ENCODE data around the gene ZNF146.
"Not testable (repeated sequence)": the region's sequence is repeated elsewhere in the genome, so short reads cannot be mapped to it uniquely, and the experiment has no call there.

ZNF146 gene
- 181 to 193 reads per million in 2 donors for total RNA-seq

DNA sequence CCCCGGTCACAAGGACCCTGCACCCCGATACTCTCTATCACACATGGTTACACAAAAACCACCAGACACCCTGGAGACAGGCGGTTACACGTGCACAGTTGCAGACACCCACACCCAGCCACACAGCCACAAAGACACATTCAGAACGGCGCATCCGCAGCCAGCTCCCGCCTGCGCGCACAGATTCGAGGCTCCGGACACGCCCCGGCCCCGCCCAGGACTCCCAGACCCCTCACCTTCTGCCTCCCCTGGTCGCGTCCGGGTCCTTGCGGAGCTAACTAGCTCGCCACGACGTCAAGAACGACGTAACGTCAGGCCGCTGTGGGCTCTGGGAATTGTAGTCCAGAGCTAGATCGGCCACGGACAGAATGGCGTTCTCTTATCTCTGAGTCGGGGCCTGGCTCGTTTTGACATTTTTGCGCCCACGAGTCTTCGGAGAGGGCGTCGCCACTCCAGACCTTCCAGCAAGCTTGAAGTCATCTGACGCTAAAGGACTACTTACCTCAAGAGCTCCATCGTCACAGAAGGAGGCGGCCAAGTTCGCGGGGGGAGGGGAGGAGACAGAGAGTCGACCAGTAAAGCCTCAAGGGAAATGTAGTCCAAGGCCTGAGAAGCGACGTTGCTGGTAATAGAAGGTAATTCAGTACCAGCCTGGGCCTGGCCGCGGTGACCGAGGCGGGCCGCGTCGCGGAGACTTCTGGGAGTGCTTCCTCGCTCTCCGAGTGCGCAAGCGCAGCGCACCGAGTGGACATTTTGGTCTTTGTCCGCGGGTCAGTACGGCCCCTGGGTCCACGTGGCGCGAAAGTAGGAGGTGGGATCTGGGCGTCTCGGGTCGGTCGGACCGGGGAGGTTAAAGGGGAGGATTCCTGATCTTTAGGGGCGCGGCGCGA is at the start of gene ZNF146, which contains the start of gene ZNF565:
TSS of gene ZNF146 (plus strand) at position 721 of the 890 bp plus-strand sequence. CDS start 21,335 bp downstream, outside the sequence.
TSS of gene ZNF565 (minus strand) at position 280 of the 890 bp plus-strand sequence. CDS start 12,680 bp downstream, outside the sequence.
- peak; percentile 91 for DNase-seq

DNA sequence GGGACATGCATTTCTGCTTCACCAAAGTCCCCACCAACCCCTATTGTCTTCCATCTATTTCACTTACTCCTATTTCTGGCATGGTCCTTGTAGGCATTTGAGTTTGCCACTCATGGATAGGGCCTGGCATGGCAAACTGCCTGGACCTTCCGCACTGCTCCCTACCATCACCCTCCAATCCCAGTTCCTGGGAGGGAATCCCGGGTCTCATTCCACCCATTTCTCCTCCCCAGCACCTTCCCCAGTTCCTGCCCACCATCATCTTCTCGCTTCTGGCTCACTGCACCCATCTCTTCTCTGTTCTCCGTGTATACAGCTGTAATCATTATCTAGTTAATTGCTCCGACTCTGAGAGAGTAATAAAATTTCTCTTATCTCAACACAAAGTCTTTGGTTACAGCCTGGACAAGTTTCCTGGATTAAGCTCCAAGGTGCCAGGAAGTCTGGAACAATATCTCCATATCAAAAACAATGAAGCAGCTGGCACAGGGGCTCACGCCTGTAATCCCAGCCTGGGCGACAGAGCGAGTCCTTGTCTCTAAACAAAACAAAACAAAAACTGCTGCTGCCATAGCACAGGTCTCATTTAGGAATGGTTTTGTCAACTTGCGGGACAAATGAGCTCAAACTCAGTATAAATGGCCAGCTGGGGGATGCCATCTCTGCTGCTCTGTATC is 45.7 kb upstream of the ZNF146 start:
- no peak for DNase-seq

DNA sequence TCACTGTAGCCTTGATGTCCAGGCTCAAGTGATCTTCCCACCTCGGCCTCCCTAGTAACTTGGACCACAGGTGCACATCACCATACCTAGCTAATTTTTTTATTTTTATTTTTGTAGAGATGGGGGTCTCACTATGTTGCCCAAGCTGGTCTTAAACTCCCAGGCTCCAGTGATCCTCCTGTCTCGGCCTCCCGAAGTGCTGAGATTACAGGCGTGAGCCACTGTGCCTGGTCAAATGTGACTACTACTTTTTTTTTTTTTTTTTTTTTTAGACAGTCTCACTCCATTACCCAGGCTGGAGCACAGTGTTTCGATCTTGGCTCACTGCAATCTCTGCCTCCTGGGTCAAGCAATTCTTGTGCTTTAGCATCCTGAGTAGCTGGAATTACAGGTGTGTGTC is 42.1 kb upstream of the ZNF146 start:
- DNase-seq, result no peak

DNA sequence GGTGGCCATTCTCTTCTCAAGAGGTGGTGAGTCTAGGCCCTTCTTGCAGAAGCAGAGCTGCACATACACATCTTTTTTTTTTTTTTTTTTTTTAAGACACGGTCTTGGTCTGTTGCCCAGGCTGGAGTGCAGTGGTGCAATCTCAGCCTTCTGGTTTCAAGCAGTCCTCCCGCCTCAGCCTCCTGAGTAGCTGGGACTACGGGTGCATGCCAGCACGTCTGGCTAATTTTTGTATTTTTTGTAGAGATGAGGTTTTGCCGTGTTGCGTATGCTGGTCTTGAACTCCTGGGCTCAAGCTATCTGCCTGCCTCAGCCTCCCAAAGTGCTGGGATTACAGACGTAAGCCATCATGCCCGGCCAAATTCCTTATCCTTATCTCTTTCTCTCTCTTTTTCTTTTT is 41.1 kb upstream of the ZNF146 start:
- not testable (repeated sequence) for DNase-seq

DNA sequence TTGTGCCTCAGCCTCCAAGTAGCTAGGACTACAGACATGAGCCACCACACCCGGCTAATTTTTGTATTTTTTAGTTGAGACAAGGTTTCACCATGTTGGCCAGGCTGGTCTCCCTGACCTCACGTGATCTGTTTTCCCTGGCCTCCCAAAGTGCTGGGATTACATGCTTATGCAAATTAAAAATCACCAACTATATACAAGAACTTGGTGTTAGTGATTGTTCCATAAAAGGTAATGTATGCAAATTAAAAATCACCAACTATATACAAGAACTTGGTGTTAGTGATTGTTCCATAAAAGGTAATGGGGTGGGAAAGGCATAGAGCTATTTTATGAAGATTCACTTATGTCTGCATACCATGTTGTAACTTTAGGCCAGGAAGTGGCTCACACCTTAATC is 35.8 kb upstream of the ZNF146 start:
- DNase-seq, result not testable (repeated sequence)

DNA sequence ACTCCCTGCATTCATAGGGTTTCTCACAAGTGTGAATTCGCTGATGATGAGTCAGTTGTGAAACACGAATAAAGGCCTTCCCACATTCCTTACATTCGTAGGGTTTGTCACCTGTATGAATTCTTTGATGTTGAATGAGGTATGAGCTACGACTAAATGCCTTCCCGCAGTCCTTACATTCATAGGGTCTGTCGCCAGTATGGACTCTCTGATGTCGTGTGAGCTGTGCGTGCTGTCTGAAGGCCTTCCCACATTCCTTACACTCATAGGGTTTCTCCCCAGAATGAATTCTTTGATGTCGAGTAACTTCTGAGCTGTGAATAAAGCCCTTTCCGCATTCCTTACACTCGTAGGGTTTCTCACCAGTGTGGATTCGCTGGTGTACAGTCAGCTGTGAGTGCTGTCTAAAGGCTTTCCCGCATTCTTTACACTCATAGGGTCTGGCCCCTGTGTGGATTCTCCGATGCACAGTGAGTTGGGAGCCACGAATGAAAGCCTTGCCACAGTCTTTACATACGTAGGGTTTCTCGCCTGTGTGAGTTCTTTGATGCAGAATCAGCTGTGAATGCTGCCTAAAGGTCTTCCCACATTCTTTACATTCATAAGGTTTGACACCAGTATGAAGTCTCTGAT is 32.2 kb upstream of the ZNF146 start:
- no peak for DNase-seq

DNA sequence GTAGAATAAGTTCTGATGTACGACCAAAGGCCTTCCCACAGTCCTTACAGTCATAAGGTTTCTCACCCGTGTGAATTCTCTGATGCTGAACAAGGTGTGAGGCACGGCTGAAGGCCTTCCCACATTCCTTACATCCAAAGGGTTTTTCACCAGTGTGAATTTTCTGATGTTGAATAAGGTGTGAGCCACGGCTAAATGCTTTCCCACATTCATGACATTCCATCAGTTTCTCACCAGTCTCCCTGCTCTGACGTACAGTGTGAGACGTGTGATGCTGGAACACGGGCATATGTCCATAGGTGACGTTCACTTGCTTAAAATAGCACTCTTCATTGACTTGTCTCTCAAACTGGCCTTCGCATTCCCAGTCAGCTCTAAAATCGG is 31.7 kb upstream of the ZNF146 start:
- no peak for DNase-seq

DNA sequence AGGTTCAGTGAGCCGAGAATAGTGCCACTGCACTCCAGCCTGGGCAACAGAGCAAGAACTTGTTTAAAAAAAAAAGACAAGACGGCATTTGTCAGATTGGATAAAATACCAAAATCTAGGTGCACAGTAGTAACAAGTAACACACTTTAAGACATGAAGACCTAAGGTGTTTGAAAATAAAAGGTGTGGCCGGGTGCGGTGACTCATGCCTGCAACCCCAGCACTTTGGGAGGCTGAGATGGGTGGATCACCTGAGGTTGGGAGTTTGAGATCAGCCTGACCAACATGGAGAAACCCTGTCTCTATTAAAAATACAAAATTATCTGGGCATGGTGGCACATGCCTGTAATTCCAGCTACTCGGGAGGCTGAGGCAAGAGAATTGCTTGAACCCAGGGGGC is 28.2 kb upstream of the ZNF146 start:
- not testable (repeated sequence) for DNase-seq

DNA sequence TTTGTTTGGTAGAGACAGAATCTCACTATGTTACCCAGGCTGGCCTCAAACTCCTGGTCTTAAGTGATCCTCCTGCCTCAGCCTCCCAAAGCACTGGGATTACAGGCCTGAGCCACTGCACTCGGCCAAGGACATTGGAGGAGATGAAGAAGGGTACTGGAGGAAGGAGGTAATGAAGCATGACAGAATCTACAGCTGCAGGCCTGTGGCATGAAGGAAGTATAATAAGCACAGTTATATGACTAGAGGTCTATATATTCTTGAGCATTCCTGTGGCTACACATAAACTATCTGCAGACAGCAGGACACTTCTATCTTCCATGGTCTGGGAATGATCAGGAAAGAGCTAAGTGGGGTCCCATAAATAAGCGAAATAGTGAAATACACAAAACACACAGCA is 18.7 kb upstream of the ZNF146 start:
- no peak for DNase-seq

DNA sequence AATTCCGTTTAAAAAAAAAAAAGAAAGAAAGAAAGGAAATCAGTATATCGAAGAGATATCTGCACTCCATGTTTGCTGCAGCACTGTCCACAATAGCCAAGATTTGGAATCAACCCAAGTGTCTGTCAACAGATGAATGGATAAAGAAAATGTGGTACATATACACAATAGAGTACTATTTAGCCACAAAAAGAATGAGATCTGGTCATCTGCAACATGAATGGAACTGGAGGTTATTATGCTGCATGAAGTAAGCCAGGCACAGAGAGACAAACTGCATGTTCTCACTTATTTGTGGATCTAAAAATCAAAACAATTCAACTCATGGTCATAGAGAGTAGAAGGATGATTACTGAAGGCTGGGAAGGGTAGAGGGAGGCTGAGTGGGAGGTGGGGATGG is 16.8 kb upstream of the ZNF146 start:
- DNase-seq, result no peak

DNA sequence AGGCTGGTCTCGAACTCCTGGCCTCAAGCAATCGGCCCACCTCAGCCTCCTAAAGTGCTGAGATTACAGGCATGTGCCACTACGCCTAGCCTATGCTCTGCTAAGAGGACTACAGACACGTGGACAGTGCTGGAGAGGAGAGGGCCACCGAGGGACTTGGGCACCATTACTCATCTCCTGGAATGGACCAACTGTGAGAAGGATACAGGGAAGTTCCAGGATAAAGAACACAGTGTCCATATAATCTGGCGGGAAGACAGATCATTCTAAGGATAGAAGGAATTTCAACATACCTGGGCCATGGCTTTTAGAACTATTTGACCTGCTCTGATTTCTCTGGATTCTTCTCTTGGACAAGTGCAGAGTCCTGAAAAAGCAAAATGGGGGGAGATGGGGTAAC is 13.2 kb upstream of the ZNF146 start:
- DNase-seq, result no peak

DNA sequence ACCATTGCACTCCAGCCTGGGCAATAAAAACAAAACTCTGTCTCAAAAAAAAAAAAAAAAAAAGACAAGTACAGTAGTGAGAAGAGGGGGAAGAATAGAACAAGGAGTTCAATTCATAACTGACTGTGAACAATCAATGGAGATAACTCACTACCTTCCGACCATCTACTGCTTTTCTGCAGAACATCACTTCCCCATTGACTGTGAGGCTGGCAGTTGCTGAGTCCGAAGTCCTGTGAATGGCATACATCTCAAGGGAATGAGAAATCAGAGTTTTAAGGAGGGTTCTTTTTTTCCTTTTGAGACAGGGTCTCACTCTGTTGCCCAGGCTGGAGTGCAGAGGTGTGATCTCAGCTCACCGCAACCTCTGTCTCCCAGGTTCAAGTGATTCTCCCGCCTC is 11.6 kb upstream of the ZNF146 start:
- DNase-seq, result no peak

DNA sequence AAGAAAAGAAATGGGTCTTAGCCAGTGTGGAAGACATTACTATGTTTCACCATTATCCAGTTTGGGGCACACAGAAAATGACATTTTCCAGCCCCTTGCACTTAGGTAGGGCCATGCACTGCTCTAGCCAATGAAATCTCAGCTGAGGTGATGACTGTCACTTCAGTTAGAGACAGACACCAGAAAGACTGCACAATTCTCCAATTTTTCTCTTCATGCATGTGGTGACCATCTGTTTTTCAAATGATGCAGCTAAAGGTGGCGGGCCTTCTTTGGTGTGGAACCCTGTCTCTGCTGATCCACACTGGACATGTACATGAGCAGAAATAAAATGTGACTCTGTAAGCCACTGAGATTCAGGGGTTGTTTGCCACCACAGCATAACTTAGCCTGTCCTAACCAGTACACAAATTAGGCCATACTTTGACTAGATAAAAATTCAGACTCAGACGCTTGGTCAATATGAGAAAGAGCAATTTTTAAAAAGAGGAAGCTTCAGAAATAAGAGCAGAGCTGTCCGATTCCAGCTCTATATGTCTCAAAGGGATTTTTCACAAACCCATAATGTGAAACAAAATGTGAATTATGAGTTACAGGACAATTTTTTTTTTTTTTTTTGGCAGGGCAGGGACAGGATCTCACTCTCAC is 7.2 kb upstream of the ZNF146 start:
- DNase-seq, result no peak

DNA sequence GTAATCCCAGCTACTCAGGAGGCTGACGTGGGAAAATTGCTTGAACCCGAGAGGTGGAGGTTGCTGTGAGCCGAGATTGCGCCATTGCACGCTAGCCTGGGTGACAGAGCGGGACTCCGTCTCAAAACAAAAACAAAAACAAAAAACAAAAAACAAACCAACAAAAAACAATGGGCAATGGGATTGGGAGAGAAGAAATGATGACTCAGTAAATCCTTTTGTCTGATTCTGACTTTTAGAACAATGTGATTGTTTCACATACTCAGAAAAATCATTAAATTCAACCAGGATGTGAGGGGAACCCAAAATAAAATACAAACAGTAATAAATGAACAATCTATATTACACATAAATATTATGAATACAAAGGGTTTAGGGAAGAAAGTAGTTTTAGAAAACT is 5.5 kb upstream of the ZNF146 start:
- DNase-seq, result no peak

DNA sequence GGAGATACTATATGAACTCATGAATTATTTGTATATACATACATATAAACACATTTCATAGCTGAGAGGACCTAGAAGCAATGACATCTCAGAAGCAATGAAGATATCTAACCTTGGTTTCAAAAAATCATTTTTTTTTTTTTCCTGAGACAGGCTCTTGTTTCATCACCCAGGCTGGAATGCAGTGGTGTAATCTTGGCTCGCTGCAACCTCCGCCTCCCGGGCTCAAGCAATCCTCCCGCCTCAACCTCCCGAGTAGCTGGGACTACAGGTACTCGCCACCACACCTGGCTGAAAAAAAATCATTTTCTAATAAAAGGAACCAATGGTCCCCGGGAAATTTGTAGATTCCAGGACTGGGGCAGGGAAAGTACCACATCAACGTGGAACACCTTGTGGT is 4.4 kb upstream of the ZNF146 start:
- no peak for DNase-seq

DNA sequence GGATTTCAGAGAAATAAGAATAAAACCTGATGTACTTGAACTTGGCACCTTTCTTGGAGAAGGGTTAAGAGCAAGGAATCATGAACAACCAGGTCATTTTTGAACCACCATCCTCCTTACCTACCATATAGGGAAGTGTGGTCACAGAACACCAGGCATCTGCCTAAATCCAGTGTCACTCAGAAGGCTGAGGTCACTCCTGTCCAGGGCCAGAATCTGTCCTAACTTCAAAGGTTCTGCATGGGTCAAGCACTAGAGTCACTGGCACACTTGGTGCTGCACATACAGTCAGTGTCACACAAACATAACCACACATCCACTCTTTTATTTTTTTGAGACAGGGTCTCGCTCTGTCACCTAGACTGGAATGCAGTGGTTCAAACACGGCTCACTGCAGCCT is 2.0 kb upstream of the ZNF146 start:
- no peak for DNase-seq

DNA sequence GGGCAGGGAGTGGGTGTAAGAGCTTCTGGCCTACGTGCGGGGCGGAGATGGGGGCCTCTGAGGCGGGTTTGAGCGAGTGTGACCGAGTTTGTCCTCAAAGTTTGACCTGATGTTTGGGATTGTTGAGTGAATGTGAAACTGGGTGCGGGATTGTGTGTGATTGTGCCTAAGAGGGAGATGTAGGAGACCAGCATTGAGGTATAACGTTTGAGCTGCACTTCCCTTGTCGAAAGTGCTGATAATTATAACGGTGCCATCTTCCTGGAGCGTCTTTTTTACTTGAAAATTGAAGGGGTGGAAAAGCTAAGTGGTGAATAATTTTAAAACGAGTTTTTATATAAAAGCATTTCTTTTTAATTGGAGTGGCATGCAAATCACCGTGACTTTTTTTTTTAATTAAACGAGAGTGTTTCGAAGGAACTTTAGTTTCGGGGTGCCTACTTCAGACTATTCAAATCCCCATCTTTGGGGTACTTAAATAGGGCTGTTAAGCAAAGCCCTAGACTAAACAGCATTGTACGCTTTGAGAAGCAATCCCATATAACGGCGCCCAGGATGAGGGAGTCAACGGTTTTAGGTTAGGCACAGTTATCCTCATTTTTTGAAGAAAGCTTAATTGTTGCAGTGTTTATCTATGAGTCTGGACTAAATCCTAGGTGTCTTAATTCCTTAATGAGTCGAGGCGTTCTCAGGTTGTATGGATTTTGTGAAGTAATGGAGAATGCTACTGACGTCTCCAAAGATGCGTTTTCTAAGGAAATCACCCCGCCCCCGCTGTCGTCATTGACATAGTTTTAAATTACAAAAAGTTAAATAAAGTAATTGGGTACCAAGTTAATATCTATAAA is 594 bp downstream of the ZNF146 start:
- DNase-seq, result no peak

DNA sequence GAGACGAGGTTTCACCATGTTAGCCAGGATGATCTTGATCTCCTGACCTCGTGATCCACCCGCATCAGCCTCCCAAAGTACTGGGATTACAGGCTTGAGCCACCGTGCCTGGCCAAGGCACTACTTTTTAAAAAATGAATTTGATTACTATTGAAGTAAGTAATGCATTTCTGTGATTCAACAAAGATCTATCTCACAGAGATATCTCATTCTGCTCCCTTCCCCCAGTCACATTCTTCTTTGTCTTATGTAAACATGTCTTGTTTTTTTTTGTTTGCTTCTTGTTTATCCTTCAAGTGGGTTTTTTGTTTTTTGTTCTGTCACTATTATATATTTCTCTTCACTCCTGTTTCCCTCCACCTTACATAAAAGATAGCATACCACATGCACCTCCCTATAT is 6.6 kb downstream of the ZNF146 start:
- DNase-seq, result no peak

DNA sequence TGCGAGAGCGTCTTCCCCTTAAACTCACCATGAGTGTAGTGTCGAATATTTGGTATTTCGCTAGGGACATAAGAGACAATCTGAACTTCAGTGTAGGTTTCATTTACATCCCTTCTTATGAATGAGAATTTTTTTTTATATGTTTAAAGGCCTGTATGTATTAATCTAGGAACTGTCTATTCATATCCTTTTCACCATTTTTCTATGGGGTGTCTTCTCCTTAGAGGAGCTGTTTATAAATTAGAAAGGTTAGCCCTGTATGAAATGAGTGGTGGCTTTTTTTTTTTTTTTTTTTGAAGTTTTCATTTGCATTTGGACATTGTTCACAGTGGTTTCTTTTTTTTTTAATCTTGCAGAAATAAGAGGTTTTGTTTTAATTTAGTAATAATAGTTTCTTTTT is 7.6 kb downstream of the ZNF146 start:
- no peak for DNase-seq

DNA sequence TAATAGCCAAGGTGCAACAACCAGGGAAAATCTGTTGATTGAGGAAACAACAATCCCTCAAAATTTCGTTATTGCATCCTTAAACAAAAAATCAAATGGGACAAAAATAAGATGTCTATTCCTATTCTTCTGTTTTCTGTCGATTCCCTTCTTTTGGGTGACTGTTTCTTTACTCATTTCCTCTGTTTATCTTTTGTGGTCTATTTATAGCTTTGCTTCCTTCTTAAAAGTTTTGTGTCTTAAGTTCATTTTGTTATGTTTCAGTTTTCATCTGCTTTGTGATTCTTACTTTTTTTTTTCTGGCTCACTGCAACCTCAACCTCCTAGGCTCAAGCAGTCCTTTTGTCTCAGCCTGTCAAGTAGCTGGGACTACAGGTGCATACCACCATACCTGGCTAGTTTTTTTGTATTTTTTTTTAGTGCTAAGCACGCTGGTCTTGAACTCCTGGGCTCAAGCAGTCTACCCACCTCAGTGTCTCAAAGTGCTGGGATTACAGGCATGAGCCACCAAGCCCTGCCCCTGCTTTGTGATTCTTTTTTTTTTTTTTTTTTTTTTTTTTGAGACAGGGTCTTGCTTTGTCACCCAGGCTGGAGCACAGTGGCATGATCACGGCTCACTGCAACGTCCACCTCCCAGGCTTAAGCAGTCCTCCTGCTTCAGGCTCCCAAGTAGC is 10.4 kb downstream of the ZNF146 start:
- DNase-seq, result no peak

DNA sequence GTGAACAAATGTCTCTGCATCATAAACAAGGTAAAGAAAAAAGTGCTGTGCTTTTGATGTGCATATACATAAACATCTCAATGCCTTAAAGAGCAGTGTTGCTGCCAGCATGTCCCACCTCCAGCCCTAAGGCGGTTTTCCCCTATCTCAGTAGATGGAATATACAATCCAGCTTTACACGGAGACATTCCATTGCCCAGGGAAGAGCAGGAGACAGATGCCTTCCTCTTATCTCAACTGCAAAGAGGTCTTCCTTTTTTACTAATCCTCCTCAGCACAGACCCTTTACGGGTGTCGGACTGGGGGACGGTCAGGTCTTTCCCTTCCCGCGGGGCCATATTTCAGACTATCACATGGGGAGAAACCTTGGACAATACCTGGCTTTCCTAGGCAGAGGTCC is 18.7 kb downstream of the ZNF146 start:
- DNase-seq, result not testable (repeated sequence)

All from activated gamma-delta T cell (primary cell).